Measurements from ENCODE around the gene SMG6. TPM values are rescaled to one million over a fixed set of nuclear protein-coding genes. Genes with fewer than 3 reads are reported as not detected.

The SMG6 gene
- total and polyA plus RNA-seq, 4 experiments from 2014 or later = 3.8 to 58.5 (median 30.6) TPM

- Mint-ChIP-seq H3K36me3 (peaks cover 42 to 56% of the 10 kb centered on the region in 2 donors), H3K27ac (no peak overlapping the region), H3K4me1 (peaks cover 0 to 1% (median 0%) of the 10 kb centered on the region in 4 donors), H3K27me3 (no peaks in the 10 kb centered on the region), H3K4me3 (no peak overlapping the region), H3K9me3 (no peaks in the 10 kb centered on the region)
- POLR2A ChIA-PET (ENCODE audit: partially characterized antibody) = no interaction called here
- DNase-seq = no peak
- intact Hi-C loops (cut with micrococcal nuclease) = no loop called here
- Histone ChIP-seq H3K27ac (ENCODE audit: low read depth, low read length) (no peak overlapping the region), H3K4me1 (ENCODE audit: insufficient read depth, low read length) (no peaks in the 10 kb centered on the region), H3K27me3 (ENCODE audit: insufficient read depth, low read length) (no peaks in the 10 kb centered on the region), H3K36me3 (ENCODE audit: insufficient read depth, low read length) (peaks cover 16% of the 10 kb centered on the region), H3K4me3 (ENCODE audit: low read length in 2 of 2) (no peak overlapping the region), H3K9me3 (ENCODE audit: control insufficient read depth in 1 of 2, low read length in 2 of 2) (no peaks in the 10 kb centered on the region)
- CTCF ChIA-PET (ENCODE audit: partially characterized antibody) = interaction anchor here (0.6 to 2.9 kb wide), 3 partner anchors 88 to 102 kb away, joined by 4 to 12 read pairs (median 5); partner anchors contain the start of gene HIC1
These were observed 146.9 kb downstream of the SMG6 start for GRCh38 chr17:2156666-2157065.

GRCh38 chr17:2155573-2155972 is 148.0 kb downstream of the SMG6 start:
- intact Hi-C loops (cut with micrococcal nuclease) = no loop called here
- H3K9me3 ChIP-seq (ENCODE audit: control insufficient read depth in 1 of 2, low read length in 2 of 2) = no peaks in the 10 kb centered on the region
- Mint-ChIP-seq H3K9me3 (no peaks in the 10 kb centered on the region), H3K4me3 (no peak overlapping the region), H3K27me3 (no peaks in the 10 kb centered on the region), H3K4me1 (peaks cover 0 to 2% (median under 1%) of the 10 kb centered on the region in 4 donors), H3K36me3 (peaks cover 42 to 61% of the 10 kb centered on the region in 2 donors), H3K27ac (peak overlapping the region in 1 of 7 donors; percentile 70)
- H3K27me3 ChIP-seq (ENCODE audit: insufficient read depth, low read length) = no peaks in the 10 kb centered on the region
- H3K4me1 ChIP-seq (ENCODE audit: insufficient read depth, low read length) = no peaks in the 10 kb centered on the region
- POLR2A ChIA-PET (ENCODE audit: partially characterized antibody) = no interaction called here
- no peak for DNase-seq
- no peak overlapping the region for H3K27ac ChIP-seq (ENCODE audit: low read depth, low read length)
- no peak overlapping the region for H3K4me3 ChIP-seq (ENCODE audit: low read length in 2 of 2)
- H3K36me3 ChIP-seq (ENCODE audit: insufficient read depth, low read length) = peaks cover 16% of the 10 kb centered on the region
- CTCF ChIA-PET (ENCODE audit: partially characterized antibody) = interaction anchor here (0.7 to 1.7 kb wide), 4 partner anchors 89 to 484 kb away, joined by 3 to 10 read pairs (median 3); no protein-coding TSS in a partner anchor

GRCh38 chr17:2151358-2152033 is 152.1 kb downstream of the SMG6 start:
- H3K9me3 Mint-ChIP-seq = no peaks in the 10 kb centered on the region
- peaks cover 35 to 56% of the 10 kb centered on the region in 2 donors for H3K36me3 Mint-ChIP-seq
- H3K4me1 ChIP-seq (ENCODE audit: insufficient read depth, low read length) = peaks cover 3% of the 10 kb centered on the region
- no peaks in the 10 kb centered on the region for H3K27me3 ChIP-seq (ENCODE audit: insufficient read depth, low read length)
- peaks cover 11% of the 10 kb centered on the region for H3K36me3 ChIP-seq (ENCODE audit: insufficient read depth, low read length)
- peaks cover 2 to 5% (median 3%) of the 10 kb centered on the region in 4 donors for H3K4me1 Mint-ChIP-seq
- ChIA-PET POLR2A (ENCODE audit: partially characterized antibody) (no interaction called here), CTCF (ENCODE audit: partially characterized antibody) (interaction anchor here (1.6 kb wide), 1 partner anchor 93 kb away, joined by 4 read pairs; no protein-coding TSS in a partner anchor)
- H3K9me3 ChIP-seq (ENCODE audit: control insufficient read depth in 1 of 2, low read length in 2 of 2) = no peaks in the 10 kb centered on the region
- no peak overlapping the region for H3K4me3 Mint-ChIP-seq
- H3K27ac ChIP-seq (ENCODE audit: low read depth, low read length) = no peak overlapping the region
- no peak overlapping the region for H3K4me3 ChIP-seq (ENCODE audit: low read length in 2 of 2)
- peak overlapping the region in 3 of 7 donors; percentile 9 to 52 (median 19) for H3K27ac Mint-ChIP-seq
- intact Hi-C loops (cut with micrococcal nuclease) = no loop called here
- H3K27me3 Mint-ChIP-seq = no peaks in the 10 kb centered on the region
- no peak for DNase-seq

- no peaks in the 10 kb centered on the region for H3K27me3 Mint-ChIP-seq
- no peak overlapping the region for H3K4me3 Mint-ChIP-seq
- no peaks in the 10 kb centered on the region for H3K9me3 Mint-ChIP-seq
- H3K36me3 ChIP-seq (ENCODE audit: insufficient read depth, low read length) = peaks cover 8% of the 10 kb centered on the region
- CTCF ChIA-PET (ENCODE audit: partially characterized antibody) = interaction anchor here (1.6 kb wide), 1 partner anchor 94 kb away, joined by 4 read pairs; no protein-coding TSS in a partner anchor
- H3K27me3 ChIP-seq (ENCODE audit: insufficient read depth, low read length) = no peaks in the 10 kb centered on the region
- peaks cover 34 to 58% of the 10 kb centered on the region in 2 donors for H3K36me3 Mint-ChIP-seq
- H3K4me1 ChIP-seq (ENCODE audit: insufficient read depth, low read length) = peaks cover 10% of the 10 kb centered on the region
- no peak overlapping the region for H3K27ac ChIP-seq (ENCODE audit: low read depth, low read length)
- DNase-seq = no peak
- no peak overlapping the region for H3K4me3 ChIP-seq (ENCODE audit: low read length in 2 of 2)
- POLR2A ChIA-PET (ENCODE audit: partially characterized antibody) = no interaction called here
- peak overlapping the region in 4 of 7 donors; percentile 5 to 75 (median 50) for H3K27ac Mint-ChIP-seq
- H3K4me1 Mint-ChIP-seq = peaks cover 7 to 11% (median 8%) of the 10 kb centered on the region in 4 donors
- no peaks in the 10 kb centered on the region for H3K9me3 ChIP-seq (ENCODE audit: control insufficient read depth in 1 of 2, low read length in 2 of 2)
- intact Hi-C loops (cut with micrococcal nuclease) = no loop called here
These were observed 152.8 kb downstream of the SMG6 start for GRCh38 chr17:2150806-2151205.

- H3K9me3 Mint-ChIP-seq = no peaks in the 10 kb centered on the region
- H3K36me3 Mint-ChIP-seq = peaks cover 27 to 51% of the 10 kb centered on the region in 2 donors
- H3K4me3 Mint-ChIP-seq = peak overlapping the region in 1 of 8 donors; percentile 6
- POLR2A ChIA-PET (ENCODE audit: partially characterized antibody) = no interaction called here
- no peak overlapping the region for H3K27ac Mint-ChIP-seq
- H3K27ac ChIP-seq (ENCODE audit: low read depth, low read length) = no peak overlapping the region
- H3K36me3 ChIP-seq (ENCODE audit: insufficient read depth, low read length) = peaks cover 8% of the 10 kb centered on the region
- H3K9me3 ChIP-seq (ENCODE audit: control insufficient read depth in 1 of 2, low read length in 2 of 2) = no peaks in the 10 kb centered on the region
- no peak for DNase-seq
- H3K27me3 ChIP-seq (ENCODE audit: insufficient read depth, low read length) = no peaks in the 10 kb centered on the region
- H3K4me1 Mint-ChIP-seq = peaks cover 6 to 11% (median 8%) of the 10 kb centered on the region in 4 donors
- intact Hi-C loops (cut with micrococcal nuclease) = loop anchor here (10.0 kb wide), 1 partner anchor 65 kb away; no protein-coding TSS in a partner anchor
- no peaks in the 10 kb centered on the region for H3K27me3 Mint-ChIP-seq
- H3K4me3 ChIP-seq (ENCODE audit: low read length in 2 of 2) = no peak overlapping the region
- peaks cover 14% of the 10 kb centered on the region for H3K4me1 ChIP-seq (ENCODE audit: insufficient read depth, low read length)
- CTCF ChIA-PET (ENCODE audit: partially characterized antibody) = no interaction called here
These were observed 153.7 kb downstream of the SMG6 start for GRCh38 chr17:2149934-2150333.

- peaks cover 4% of the 10 kb centered on the region for H3K36me3 ChIP-seq (ENCODE audit: insufficient read depth, low read length)
- H3K9me3 ChIP-seq (ENCODE audit: control insufficient read depth in 1 of 2, low read length in 2 of 2) = no peaks in the 10 kb centered on the region
- H3K27me3 ChIP-seq (ENCODE audit: insufficient read depth, low read length) = no peaks in the 10 kb centered on the region
- intact Hi-C loops (cut with micrococcal nuclease) = loop anchor here (10.0 kb wide), 1 partner anchor 62 kb away; no protein-coding TSS in a partner anchor
- Mint-ChIP-seq H3K9me3 (no peaks in the 10 kb centered on the region), H3K36me3 (peaks cover 10 to 34% of the 10 kb centered on the region in 2 donors), H3K27ac (peak overlapping the region; percentile 70 to 93 (median 83)), H3K4me1 (peaks cover 9 to 11% (median 11%) of the 10 kb centered on the region in 4 donors), H3K27me3 (no peaks in the 10 kb centered on the region), H3K4me3 (peak overlapping the region in 5 of 8 donors; percentile 9 to 46 (median 21))
- POLR2A ChIA-PET (ENCODE audit: partially characterized antibody) = interaction anchor here (0.6 kb wide), 1 partner anchor 19 kb away, joined by 3 read pairs; no protein-coding TSS in a partner anchor
- H3K4me3 ChIP-seq (ENCODE audit: low read length in 2 of 2) = no peak overlapping the region
- H3K27ac ChIP-seq (ENCODE audit: low read depth, low read length) = no peak overlapping the region
- CTCF ChIA-PET (ENCODE audit: partially characterized antibody) = interaction anchor here (1.1 to 1.3 kb wide), 2 partner anchors 16 to 99 kb away, joined by 3 to 4 read pairs; no protein-coding TSS in a partner anchor
- H3K4me1 ChIP-seq (ENCODE audit: insufficient read depth, low read length) = peaks cover 14% of the 10 kb centered on the region
- peak in 4 of 5 donors; percentile 15 to 45 (median 24) for DNase-seq
These were observed 157.3 kb downstream of the SMG6 start for GRCh38 chr17:2146132-2146871.

GRCh38 chr17:2144701-2145100 is 158.9 kb downstream of the SMG6 start:
- Histone ChIP-seq H3K9me3 (ENCODE audit: control insufficient read depth in 1 of 2, low read length in 2 of 2) (no peaks in the 10 kb centered on the region), H3K36me3 (ENCODE audit: insufficient read depth, low read length) (peaks cover 4% of the 10 kb centered on the region), H3K4me1 (ENCODE audit: insufficient read depth, low read length) (peaks cover 14% of the 10 kb centered on the region), H3K27me3 (ENCODE audit: insufficient read depth, low read length) (no peaks in the 10 kb centered on the region), H3K4me3 (ENCODE audit: low read length in 2 of 2) (no peak overlapping the region), H3K27ac (ENCODE audit: low read depth, low read length) (no peak overlapping the region)
- CTCF ChIA-PET (ENCODE audit: partially characterized antibody) = interaction anchor here (1.0 to 2.2 kb wide), 3 partner anchors 19 to 101 kb away, joined by 3 to 5 read pairs (median 3); no protein-coding TSS in a partner anchor
- no peak for DNase-seq
- Mint-ChIP-seq H3K36me3 (peaks cover 10 to 24% of the 10 kb centered on the region in 2 donors), H3K27ac (peak overlapping the region in 1 of 7 donors; percentile 5), H3K27me3 (no peaks in the 10 kb centered on the region), H3K9me3 (no peaks in the 10 kb centered on the region), H3K4me3 (no peak overlapping the region), H3K4me1 (peaks cover 9 to 11% (median 10%) of the 10 kb centered on the region in 4 donors)
- intact Hi-C loops (cut with micrococcal nuclease) = loop anchor here (10.0 kb wide), 1 partner anchor 60 kb away; no protein-coding TSS in a partner anchor
- POLR2A ChIA-PET (ENCODE audit: partially characterized antibody) = no interaction called here

Measured in CD4-positive, alpha-beta memory T cell (primary cell).